Activated CD8-positive, alpha-beta T cell treated with anti-CD3 and anti-CD28 coated beads for 36 hours (primary cell): ENCODE data around the gene MRPL43. TPM values are rescaled to one million over a fixed set of nuclear protein-coding genes. Genes with fewer than 3 reads are reported as not detected.

ENCODE experiments used
- ATAC-seq: fragments of 200-7000 bp; cut with Tn5 transposase; one replicate; pipeline ENCODE4 v1.10.0; 2021; ENCODE audit warnings: mild to moderate bottlenecking, moderate library complexity
- CTCF ChIA-PET: fragments of 350-600 bp; sonication (Branson Sonifier 250); formaldehyde crosslinking; loops from one replicate; lab custom pipeline; 2021; ENCODE audit warnings: antibody characterized with exemption; lab: Charles Lee
- POLR2A ChIA-PET: fragments of 350-600 bp; sonication (Branson Sonifier 250); formaldehyde crosslinking; loops from one replicate; lab custom pipeline; 2021; ENCODE audit warnings: antibody characterized with exemption; lab: Charles Lee
- DNase-seq: peaks from one replicate; pipeline ENCODE4 v3.0.0-alpha.2; 2020
- H3K27ac Mint-ChIP-seq: one replicate; pipeline ENCODE4 v1.8.0; 2021; ENCODE audit warnings: mild to moderate bottlenecking, mixed read lengths
- H3K27me3 Mint-ChIP-seq: one replicate; pipeline ENCODE4 v1.8.0; 2021; ENCODE audit warnings: mixed read lengths
- H3K36me3 Mint-ChIP-seq: one replicate; pipeline ENCODE4 v1.8.0; 2021; ENCODE audit warnings: low read depth, mixed read lengths
- H3K4me1 Mint-ChIP-seq: one replicate; pipeline ENCODE4 v1.8.0; 2021; ENCODE audit warnings: low read depth, mixed read lengths
- H3K4me3 Mint-ChIP-seq: one replicate; pipeline ENCODE4 v1.8.0; 2021; ENCODE audit warnings: mild to moderate bottlenecking, moderate library complexity, mixed read lengths
- H3K9me3 Mint-ChIP-seq: one replicate; pipeline ENCODE4 v1.8.0; 2021; ENCODE audit warnings: mixed read lengths
- CTCF ChIP-seq: fragments of 200-600 bp; IDR thresholded peaks from one replicate; pipeline ENCODE4 v1.8.0; 2022; ENCODE audit warnings: antibody characterized with exemption, mild to moderate bottlenecking
- intact Hi-C: fragments of 100-400 bp; cut with micrococcal nuclease; formaldehyde crosslinking; loops from one replicate; pipeline ENCODE4 v1.10.0; 2022
- total RNA-seq, 2 experiments: library from RNA; stranded (reverse); gene quantifications; one replicate each; pipeline ENCODE4 v1.2.3, GENCODE V29; 2021

The MRPL43 gene
- total RNA-seq, 2 experiments from 2014 or later, result 46.0 to 50.9 TPM

GRCh38 chr10:100997360-100998182 lies 10.3 kb upstream of the MRPL43 start:
- POLR2A ChIA-PET, result interaction anchor here (1.1 to 4.5 kb wide), 6 partner anchors 9 to 83 kb away, joined by 3 to 25 read pairs (median 4); partner anchors contain the start of genes MRPL43 and TWNK
- ATAC-seq (peak; percentile 53), DNase-seq (peak; percentile 67)
- Mint-ChIP-seq H3K27me3 (no peaks in the 10 kb centered on the region), H3K36me3 (peaks cover 15% of the 10 kb centered on the region), H3K4me3 (peak overlapping the region; percentile 78), H3K9me3 (no peaks in the 10 kb centered on the region), H3K4me1 (peaks cover 20% of the 10 kb centered on the region), H3K27ac (peak overlapping the region; percentile 88)
- CTCF ChIA-PET, result interaction anchor here (0.6 to 12.8 kb wide), 26 partner anchors 9 to 516 kb away, joined by 3 to 178 read pairs (median 4); partner anchors contain the start of genes MRPL43, PDZD7, SFXN3 and SLF2
- intact Hi-C loops, result no loop called here
- peak; percentile 100 for TF ChIP-seq CTCF

GRCh38 chr10:100996678-100997359 lies 9.5 kb upstream of the MRPL43 start:
- Mint-ChIP-seq H3K4me3 (peak overlapping the region; percentile 78), H3K27ac (peak overlapping the region; percentile 89)

DNA sequence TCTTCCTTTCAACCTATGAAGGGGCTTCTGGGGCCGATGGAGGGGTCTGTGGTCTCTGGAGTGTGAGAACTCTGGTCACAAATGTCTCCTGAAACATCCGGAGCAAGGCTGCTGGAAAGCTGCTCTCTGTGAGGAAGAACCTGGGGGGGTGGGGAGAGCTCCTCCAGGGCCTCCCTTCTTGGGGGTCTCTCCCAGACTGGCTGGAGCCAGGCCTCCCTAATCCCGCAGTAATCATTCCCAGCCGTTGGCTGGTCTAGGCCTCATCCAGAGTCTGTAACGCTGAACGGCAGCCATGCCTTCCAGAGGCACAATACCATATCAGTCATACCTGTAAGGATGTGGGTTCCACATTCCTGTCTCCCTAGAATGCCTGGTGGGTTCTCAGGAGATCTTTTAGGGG lies 7.9 kb upstream of the MRPL43 start:
- Mint-ChIP-seq H3K9me3 (no peaks in the 10 kb centered on the region), H3K36me3 (peaks cover 30% of the 10 kb centered on the region), H3K4me3 (no peak overlapping the region), H3K4me1 (peaks cover 28% of the 10 kb centered on the region), H3K27me3 (no peaks in the 10 kb centered on the region), H3K27ac (peak overlapping the region; percentile 11)
- POLR2A ChIA-PET, result no interaction called here
- DNase-seq (no peak), ATAC-seq (no peak)
- CTCF ChIA-PET, result interaction anchor here (12.8 kb wide), 1 partner anchor 22 kb away, joined by 178 read pairs; no protein-coding TSS in a partner anchor
- TF ChIP-seq CTCF, result no peak
- intact Hi-C loops, result no loop called here

More at GRCh38 chr10:100996678-100997359, 9.5 kb upstream of the MRPL43 start:
- Mint-ChIP-seq H3K4me1 (peaks cover 20% of the 10 kb centered on the region), H3K27me3 (no peaks in the 10 kb centered on the region), H3K36me3 (peaks cover 17% of the 10 kb centered on the region), H3K9me3 (no peaks in the 10 kb centered on the region)
- POLR2A ChIA-PET, result interaction anchor here (0.7 to 4.5 kb wide), 6 partner anchors 9 to 82 kb away, joined by 3 to 25 read pairs (median 4); partner anchors contain the start of genes MRPL43 and TWNK
- CTCF ChIA-PET, result interaction anchor here (0.6 to 12.8 kb wide), 15 partner anchors 10 to 515 kb away, joined by 3 to 178 read pairs (median 7); partner anchors contain the start of genes MRPL43, PDZD7, SFXN3 and SLF2
- DNase-seq (peak; percentile 53), ATAC-seq (peak; percentile 19)
- intact Hi-C loops, result no loop called here
- no peak for TF ChIP-seq CTCF

DNA sequence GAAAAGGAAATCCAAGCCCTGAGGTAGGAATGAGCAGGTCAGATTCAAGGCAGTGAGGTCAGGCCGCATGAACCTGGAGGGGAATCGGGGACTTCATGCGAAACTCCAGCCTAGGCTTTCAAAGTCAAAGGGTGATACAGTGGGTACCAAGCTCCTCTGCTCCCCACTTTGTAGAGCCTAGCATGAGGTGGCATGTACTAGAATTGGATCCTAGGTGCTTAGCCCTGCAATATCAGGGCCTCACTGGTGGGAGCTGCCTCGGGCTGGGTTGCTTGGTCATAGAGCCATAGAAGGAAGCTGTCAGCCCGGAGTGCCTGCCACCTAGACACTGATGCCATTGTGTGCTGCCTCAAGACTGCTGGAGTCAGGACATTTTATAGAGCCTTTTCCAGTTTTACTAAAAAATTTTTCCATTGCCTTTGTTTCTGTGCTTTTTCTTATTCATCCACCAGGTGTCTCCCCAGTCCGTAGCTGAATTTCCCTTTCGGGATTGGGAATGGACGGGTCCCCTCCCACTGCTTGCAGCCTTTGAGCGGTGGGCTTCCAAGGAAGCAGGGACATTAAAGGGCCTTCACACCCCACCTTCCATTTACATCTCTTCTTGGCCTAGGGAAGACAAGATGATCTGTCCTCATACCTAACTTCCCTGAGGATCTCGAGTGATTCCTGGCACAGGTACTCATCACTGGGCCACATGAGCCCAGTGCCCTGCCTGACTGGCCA lies 6.8 kb upstream of the MRPL43 start:
- Mint-ChIP-seq H3K27ac (peak overlapping the region; percentile 12), H3K27me3 (no peaks in the 10 kb centered on the region), H3K36me3 (peaks cover 37% of the 10 kb centered on the region), H3K9me3 (no peaks in the 10 kb centered on the region), H3K4me1 (peaks cover 33% of the 10 kb centered on the region), H3K4me3 (no peak overlapping the region)
- peak; percentile 32 for TF ChIP-seq CTCF
- no peak for DNase-seq
- CTCF ChIA-PET, result interaction anchor here (0.7 kb wide), 1 partner anchor 20 kb away, joined by 3 read pairs; no protein-coding TSS in a partner anchor
- ATAC-seq, result no peak
- intact Hi-C loops, result no loop called here
- POLR2A ChIA-PET, result interaction anchor here (0.5 to 1.3 kb wide), 3 partner anchors 10 to 1227 kb away, joined by 3 read pairs; no protein-coding TSS in a partner anchor
